Activated T-helper 1 cell treated with anti-CD3 and anti-CD28 coated beads, Interleukin-2, amount 50 U/mL, for 16 hours (primary cell): ENCODE data around the gene SGK1.

Experiments used
- DNase-seq, 2 donors: peaks; one replicate each; pipeline ENCODE4 v3.0.0-alpha.2; 2020; ENCODE audit warnings: low read depth in 1 of 2, low spot score in 1 of 2

Gene SGK1

DNA sequence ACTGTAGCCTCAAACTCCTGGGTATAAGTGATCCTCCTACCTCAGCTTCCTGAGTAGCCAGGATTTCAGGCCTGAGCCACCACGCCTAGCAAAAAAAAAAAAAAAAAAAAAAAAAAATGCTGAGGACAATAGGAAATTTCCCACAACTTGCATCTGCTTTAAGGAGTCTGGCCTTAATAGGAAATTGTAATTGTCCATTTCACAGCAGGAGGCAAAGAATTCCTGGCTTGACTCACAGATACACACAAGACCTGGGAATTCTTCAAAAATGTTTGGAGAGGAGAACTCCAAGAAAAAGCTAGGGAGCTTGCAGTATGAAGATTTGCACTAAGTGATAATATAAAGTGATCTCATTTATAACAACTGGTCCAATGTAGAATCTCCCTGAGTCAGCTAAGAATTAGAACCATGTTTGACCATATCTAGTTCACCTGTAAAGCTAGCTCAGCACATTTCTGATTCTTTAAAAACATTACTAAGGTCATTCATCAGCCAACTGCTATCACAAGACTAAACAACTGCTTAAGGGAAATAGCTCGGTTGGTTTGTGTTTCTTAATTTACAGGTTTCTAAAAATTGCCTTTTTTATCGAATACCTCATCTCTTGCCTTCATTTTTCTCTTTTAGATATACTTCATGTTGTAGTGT is 185.3 kb downstream of the SGK1 start:
- no peak for DNase-seq

DNA sequence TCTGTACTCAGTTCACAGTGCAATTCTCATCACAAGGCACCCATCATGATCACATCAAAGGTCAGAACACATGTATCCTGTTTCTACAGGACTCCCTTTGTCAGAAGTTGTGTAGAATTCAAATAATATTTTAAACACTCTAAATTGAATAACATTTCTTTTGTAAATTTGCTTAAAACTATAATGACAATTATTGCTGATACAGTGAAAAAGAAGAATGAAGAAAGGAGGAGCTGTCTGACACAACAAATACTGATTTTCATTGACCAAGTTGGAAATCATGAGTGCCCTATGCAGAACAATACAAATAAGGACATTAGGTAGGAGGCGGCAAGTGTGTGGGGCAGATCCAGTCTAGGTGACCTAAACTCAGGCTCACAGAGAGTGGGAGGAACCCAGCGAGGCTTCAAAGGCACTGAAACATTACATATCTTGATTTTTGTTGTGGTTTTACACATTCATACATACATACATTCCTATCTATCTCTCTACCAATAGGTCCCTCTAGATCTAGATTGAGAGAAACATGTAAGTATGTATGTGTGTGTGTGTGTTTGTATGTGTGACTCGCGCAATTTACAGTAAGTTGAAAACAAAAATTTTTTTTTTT is 186.3 kb downstream of the SGK1 start:
- no peak for DNase-seq

DNA sequence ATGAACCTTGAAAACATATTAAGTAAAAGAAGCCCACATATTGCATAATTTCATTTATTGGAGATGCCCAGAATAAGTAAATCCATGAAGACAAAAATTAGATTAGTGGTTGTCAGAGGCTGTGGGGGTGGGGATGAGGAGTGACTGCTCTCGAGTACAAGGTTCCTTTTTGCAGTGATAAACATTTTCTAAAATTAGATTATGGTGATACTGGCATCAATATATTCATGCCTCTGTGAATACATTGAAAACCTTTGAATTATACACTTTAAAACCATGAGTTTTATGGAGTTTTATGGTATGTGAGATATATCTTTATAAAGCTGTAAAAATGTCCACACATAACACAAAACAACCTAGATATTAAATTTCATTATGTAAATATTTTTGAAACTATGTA is 189.8 kb downstream of the SGK1 start:
- DNase-seq, result no peak

DNA sequence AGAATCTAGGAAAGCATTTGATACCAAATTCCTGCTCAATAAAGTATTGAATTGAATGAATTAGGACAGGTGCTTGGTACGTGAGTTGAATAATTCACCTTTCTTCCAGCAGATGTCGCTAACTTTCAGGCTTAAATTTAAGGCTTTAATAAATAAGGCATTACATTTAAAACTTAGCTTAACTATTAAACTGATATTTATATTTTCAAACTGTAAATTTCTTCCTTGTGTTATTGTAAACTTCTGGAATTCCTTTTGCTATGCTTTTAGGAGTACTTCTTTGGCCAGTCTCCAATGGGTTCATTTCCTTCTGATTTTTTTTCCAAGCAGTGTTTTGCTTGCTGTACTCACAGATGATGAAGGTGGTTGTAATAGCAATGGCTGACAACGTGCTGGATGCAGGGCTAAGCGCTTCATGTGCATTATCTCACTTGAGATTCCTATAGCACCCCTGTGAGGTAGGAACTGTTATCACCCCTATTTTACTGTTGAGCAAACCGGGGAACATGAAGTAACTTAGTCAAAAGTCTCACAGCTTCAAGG is 194.2 kb downstream of the SGK1 start:
- no peak for DNase-seq

DNA sequence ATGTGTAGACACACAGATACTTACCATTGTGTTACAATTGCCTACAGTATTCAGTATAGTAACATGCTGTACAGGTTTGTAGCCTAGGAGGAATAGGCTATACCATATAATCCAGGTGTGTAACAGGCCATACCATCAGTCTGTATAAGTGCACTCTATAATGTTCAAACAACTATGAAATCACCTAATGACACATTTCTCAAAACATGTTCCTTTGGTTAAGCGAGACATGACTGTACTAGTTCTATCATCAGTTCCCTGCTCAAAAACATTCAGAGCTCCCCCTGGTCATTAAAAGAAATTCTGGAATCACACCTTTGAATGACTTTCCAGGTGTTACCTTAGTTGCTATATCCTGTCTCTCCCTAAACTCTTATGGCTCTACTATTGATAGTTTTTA is 195.1 kb downstream of the SGK1 start:
- DNase-seq, result no peak

DNA sequence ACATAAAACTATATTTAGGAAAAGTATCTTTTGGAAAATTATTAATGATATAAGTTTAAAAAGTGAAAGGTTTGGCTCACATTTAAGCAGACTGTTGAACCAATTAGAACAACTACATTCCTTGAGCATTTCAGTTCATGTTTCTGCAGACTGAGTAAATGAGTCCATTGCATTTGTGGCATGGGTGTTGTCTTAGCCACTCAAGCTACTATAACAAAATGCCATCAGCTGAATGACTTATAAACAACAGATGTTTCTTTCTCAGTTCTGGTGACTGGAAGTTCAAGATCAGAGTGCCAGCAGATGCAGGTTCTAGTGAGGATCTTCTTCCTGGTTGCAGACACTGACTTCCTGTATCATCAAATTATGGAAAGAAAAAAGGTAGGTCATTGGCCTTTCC is 198.4 kb downstream of the SGK1 start:
- no peak for DNase-seq
